Measurements from ENCODE around the gene WIPI1. TPM values are rescaled to one million over a fixed set of nuclear protein-coding genes. Genes with fewer than 3 reads are reported as not detected.

WIPI1 gene
- total and polyA plus RNA-seq, 2 of the 13 experiments (the other 11 are each of a cell fraction or from before 2014, with no cell fraction given), result 29.4 to 141 TPM

DNA sequence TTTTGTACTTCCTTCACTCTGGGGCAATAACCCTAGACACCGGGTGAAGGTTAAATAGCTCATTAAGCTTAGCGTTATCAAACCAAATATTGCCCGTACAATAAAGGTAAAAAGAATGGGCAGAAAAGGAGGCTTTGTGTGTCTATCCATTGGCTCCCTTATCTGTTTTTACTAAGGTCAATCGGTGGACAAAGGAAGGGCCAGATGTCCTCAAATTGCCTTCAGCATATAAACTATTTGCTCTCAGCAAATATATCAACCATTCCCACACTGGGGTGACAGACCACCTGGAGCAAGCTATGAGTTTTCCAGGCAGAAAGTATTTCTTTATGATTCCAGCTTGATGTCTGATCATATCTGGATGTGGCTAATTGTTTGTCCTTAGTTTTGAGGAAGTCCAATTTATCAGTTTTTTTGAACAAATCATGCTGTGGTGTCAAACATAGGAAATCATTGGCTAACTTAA is 25.3 kb upstream of the WIPI1 start (continued):
- TF ChIP-seq, protein P1, sequence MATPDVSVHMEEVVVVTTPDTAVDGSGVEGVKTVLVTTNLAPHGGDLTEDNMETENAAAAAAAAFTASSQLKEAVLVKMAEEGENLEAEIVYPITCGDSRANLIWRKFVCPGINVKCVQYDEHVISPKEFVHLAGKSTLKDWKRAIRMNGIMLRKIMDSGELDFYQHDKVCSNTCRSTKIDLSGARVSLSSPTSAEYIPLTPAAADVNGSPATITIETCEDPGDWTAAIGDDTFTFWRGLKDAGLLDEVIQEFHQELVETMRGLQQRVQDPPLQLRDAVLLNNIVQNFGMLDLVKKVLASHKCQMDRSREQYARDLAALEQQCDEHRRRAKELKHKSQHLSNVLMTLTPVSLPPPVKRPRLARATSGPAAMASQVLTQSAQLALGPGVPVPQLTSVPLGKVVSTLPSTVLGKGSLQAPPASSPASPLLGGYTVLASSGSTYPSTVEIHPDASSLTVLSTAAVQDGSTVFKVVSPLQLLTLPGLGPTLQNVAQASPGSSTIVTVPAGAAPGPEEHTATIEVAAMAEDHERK (CRISPR knock-in tag; IDR thresholded peaks at IDR 0.05; ENCODE audit: low read depth), result no peak
- no peak for TF ChIP-seq GABPB1 (CRISPR knock-in tag; IDR thresholded peaks at IDR 0.05)
- TF ChIP-seq, protein P2, sequence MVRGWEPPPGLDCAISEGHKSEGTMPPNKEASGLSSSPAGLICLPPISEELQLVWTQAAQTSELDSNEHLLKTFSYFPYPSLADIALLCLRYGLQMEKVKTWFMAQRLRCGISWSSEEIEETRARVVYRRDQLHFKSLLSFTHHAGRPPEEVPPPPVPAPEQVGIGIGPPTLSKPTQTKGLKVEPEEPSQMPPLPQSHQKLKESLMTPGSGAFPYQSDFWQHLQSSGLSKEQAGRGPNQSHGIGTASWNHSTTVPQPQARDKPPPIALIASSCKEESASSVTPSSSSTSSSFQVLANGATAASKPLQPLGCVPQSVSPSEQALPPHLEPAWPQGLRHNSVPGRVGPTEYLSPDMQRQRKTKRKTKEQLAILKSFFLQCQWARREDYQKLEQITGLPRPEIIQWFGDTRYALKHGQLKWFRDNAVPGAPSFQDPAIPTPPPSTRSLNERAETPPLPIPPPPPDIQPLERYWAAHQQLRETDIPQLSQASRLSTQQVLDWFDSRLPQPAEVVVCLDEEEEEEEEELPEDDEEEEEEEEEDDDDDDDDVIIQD (CRISPR knock-in tag; IDR thresholded peaks at IDR 0.05; ENCODE audit: low read depth), result no peak
- no peak for TF ChIP-seq ZNF644 (CRISPR knock-in tag; IDR thresholded peaks at IDR 0.05; ENCODE audit: low read depth)
- TF ChIP-seq ZBTB40 (IDR thresholded peaks at IDR 0.05), result no peak
- TF ChIP-seq ZBTB40 (CRISPR knock-in tag; IDR thresholded peaks at IDR 0.05), result no peak
- TF ChIP-seq FOXA3 (CRISPR knock-in tag; IDR thresholded peaks at IDR 0.05), result peak; percentile 73
- no peak for TF ChIP-seq ZNF253 (CRISPR knock-in tag; IDR thresholded peaks at IDR 0.05; ENCODE audit: borderline replicate concordance)
- TF ChIP-seq ZNF546 (CRISPR knock-in tag; conservative IDR thresholded peaks at IDR 0.05), result no peak
- no peak for TF ChIP-seq ZSCAN21 (CRISPR knock-in tag; IDR thresholded peaks at IDR 0.05; ENCODE audit: borderline replicate concordance)
- TF ChIP-seq ZKSCAN5 (CRISPR knock-in tag; IDR thresholded peaks at IDR 0.05), result no peak
- TF ChIP-seq, protein P3, sequence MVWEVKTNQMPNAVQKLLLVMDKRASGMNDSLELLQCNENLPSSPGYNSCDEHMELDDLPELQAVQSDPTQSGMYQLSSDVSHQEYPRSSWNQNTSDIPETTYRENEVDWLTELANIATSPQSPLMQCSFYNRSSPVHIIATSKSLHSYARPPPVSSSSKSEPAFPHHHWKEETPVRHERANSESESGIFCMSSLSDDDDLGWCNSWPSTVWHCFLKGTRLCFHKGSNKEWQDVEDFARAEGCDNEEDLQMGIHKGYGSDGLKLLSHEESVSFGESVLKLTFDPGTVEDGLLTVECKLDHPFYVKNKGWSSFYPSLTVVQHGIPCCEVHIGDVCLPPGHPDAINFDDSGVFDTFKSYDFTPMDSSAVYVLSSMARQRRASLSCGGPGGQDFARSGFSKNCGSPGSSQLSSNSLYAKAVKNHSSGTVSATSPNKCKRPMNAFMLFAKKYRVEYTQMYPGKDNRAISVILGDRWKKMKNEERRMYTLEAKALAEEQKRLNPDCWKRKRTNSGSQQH (CRISPR knock-in tag; IDR thresholded peaks at IDR 0.05; ENCODE audit: low read depth), result no peak
- TF ChIP-seq NKX3-1 (CRISPR knock-in tag; IDR thresholded peaks at IDR 0.05), result peak; percentile 51; the same call in 1 of the 2 replicates
- peak; percentile 72; the same call in 1 of the 2 replicates for TF ChIP-seq DPF2 (CRISPR knock-in tag; IDR thresholded peaks at IDR 0.05; ENCODE audit: borderline replicate concordance, low read depth)
- peak; percentile 90 for TF ChIP-seq HHEX (CRISPR knock-in tag; IDR thresholded peaks at IDR 0.05)
- TF ChIP-seq ZNF780A (CRISPR knock-in tag; IDR thresholded peaks at IDR 0.05), result no peak
- peak; percentile 67; the same call in 1 of the 2 replicates for TF ChIP-seq ZNF331 (CRISPR knock-in tag; IDR thresholded peaks at IDR 0.05)
- TF ChIP-seq MYNN (CRISPR knock-in tag; IDR thresholded peaks at IDR 0.05; ENCODE audit: low read depth), result no peak

Data from HepG2 (cell line).